Skeletal muscle cell (primary cell): ENCODE results near the gene TM7SF3.
A peak's percentile ranks its signal among the peaks of the same experiment; 100 is the strongest.
"Not testable (repeated sequence)": the region's sequence is repeated elsewhere in the genome, so short reads cannot be mapped to it uniquely, and the experiment has no call there.

ENCODE experiments used
- DNase-seq: peaks from one replicate; pipeline ENCODE4 v3.0.0-alpha.2; 2010; ENCODE audit warnings: low read depth
- H3K4me3 ChIP-seq: 2 replicates; pipeline ENCODE4 v1.5.1; 2011; ENCODE audit warnings: low read depth, mild to moderate bottlenecking, control low read depth, low read length, moderate library complexity

Gene TM7SF3

GRCh38 chr12:27018037-27018436, 3.9 kb upstream of the TM7SF3 start:
- DNase-seq, result no peak
- no peak overlapping the region for H3K4me3 ChIP-seq

- H3K4me3 ChIP-seq, DNase-seq: not testable (repeated sequence)
These were observed 3.1 kb upstream of the TM7SF3 start for GRCh38 chr12:27017163-27017823.

GRCh38 chr12:27015730-27016076, 1.5 kb upstream of the TM7SF3 start:
- no peak overlapping the region for H3K4me3 ChIP-seq
- DNase-seq, result no peak

GRCh38 chr12:27014859-27015729, 910 bp upstream of the TM7SF3 start:
- DNase-seq, result no peak
- H3K4me3 ChIP-seq, result peak overlapping the region; percentile 79

- DNase-seq, result no peak
These were observed 536 bp downstream of the TM7SF3 start for GRCh38 chr12:27013611-27014084.

GRCh38 chr12:27012982-27013255, 1.3 kb downstream of the TM7SF3 start:
- no peak for DNase-seq
- H3K4me3 ChIP-seq, result peak overlapping the region; percentile 79

More at GRCh38 chr12:27013611-27014084, 536 bp downstream of the TM7SF3 start:
- peak overlapping the region; percentile 79 for H3K4me3 ChIP-seq

- H3K4me3 ChIP-seq, result no peak overlapping the region
- no peak for DNase-seq
These were observed 1.8 kb downstream of the TM7SF3 start for GRCh38 chr12:27012239-27012981.

- H3K4me3 ChIP-seq, result no peak overlapping the region
- no peak for DNase-seq
These were observed 4.3 kb downstream of the TM7SF3 start for GRCh38 chr12:27009881-27010301.

GRCh38 chr12:27008081-27008480, 6.1 kb downstream of the TM7SF3 start:
- H3K4me3 ChIP-seq, result no peak overlapping the region
- no peak for DNase-seq

- DNase-seq, result no peak
- no peak overlapping the region for H3K4me3 ChIP-seq
These were observed 7.3 kb downstream of the TM7SF3 start for GRCh38 chr12:27006797-27007467.

- DNase-seq, result no peak
- H3K4me3 ChIP-seq, result no peak overlapping the region
These were observed 8.7 kb downstream of the TM7SF3 start for GRCh38 chr12:27005495-27005894.

GRCh38 chr12:27003421-27004381, 10.5 kb downstream of the TM7SF3 start:
- DNase-seq, result no peak
- H3K4me3 ChIP-seq, result no peak overlapping the region

- no peak overlapping the region for H3K4me3 ChIP-seq
These were observed 12.0 kb downstream of the TM7SF3 start for GRCh38 chr12:27002141-27002540.

GRCh38 chr12:27001663-27002062, 12.5 kb downstream of the TM7SF3 start:
- H3K4me3 ChIP-seq, result no peak overlapping the region
- DNase-seq, result no peak

More at GRCh38 chr12:27002141-27002540, 12.0 kb downstream of the TM7SF3 start:
- no peak for DNase-seq

- H3K4me3 ChIP-seq, result no peak overlapping the region
- no peak for DNase-seq
These were observed 13.2 kb downstream of the TM7SF3 start for GRCh38 chr12:27000961-27001360.

GRCh38 chr12:26997003-26997402, 17.2 kb downstream of the TM7SF3 start:
- no peak for DNase-seq
- H3K4me3 ChIP-seq, result no peak overlapping the region

GRCh38 chr12:26995706-26996105, 18.5 kb downstream of the TM7SF3 start:
- H3K4me3 ChIP-seq, result no peak overlapping the region
- no peak for DNase-seq

GRCh38 chr12:26994109-26994508, 20.1 kb downstream of the TM7SF3 start:
- DNase-seq, result no peak
- H3K4me3 ChIP-seq, result no peak overlapping the region

- DNase-seq, result no peak
- no peak overlapping the region for H3K4me3 ChIP-seq
These were observed 22.4 kb downstream of the TM7SF3 start for GRCh38 chr12:26991826-26992225.
